Endothelial cell of umbilical vein (primary cell): ENCODE data around the gene GYG1. TPM values are rescaled to one million over a fixed set of nuclear protein-coding genes. Genes with fewer than 3 reads are reported as not detected.
A peak's percentile ranks its signal among the peaks of the same experiment; 100 is the strongest.

Experiments
- Bru-seq: library from RNA; stranded (reverse); fragments of 400-500 nt; gene quantifications from one replicate; lab custom pipeline; 2021; lab: Mats Ljungman, UMichigan
- BruChase-seq, 2 experiments: library from RNA; stranded (reverse); fragments of 400-500 nt; gene quantifications; one replicate each; lab custom pipeline; 2021; lab: Mats Ljungman, UMichigan
- BruUV-seq: library from RNA; stranded (reverse); fragments of 400-500 nt; replicated peaks from 2 replicates; lab custom pipeline; 2021; lab: Mats Ljungman, UMichigan
- CTCF ChIA-PET: fragments of 300-600, 350-600 bp; sonication (Branson Sonifier 250); formaldehyde crosslinking; loops from one replicate; lab custom pipeline; 2021; ENCODE audit warnings: antibody characterized with exemption, inconsistent platforms; lab: Charles Lee
- POLR2A ChIA-PET: fragments of 300-600, 350-600 bp; sonication (Branson Sonifier 250); formaldehyde crosslinking; loops from one replicate; lab custom pipeline; 2021; ENCODE audit warnings: antibody characterized with exemption, inconsistent platforms; lab: Charles Lee
- DNase-seq: peaks from one replicate; pipeline ENCODE4 v3.0.0-alpha.2; 2011; ENCODE audit warnings: low read depth, low spot score
- FAIRE-seq: peaks from 2 replicates; lab custom pipeline; 2011; peaks lifted over from hg19 to GRCh38; lab: Jason Lieb, UNC
- H2AFZ ChIP-seq: 2 replicates; pipeline ENCODE4 v1.6.0; 2012; ENCODE audit warnings: low read depth, low read length, control low read depth, inconsistent platforms
- H3K27ac ChIP-seq: 2 replicates; pipeline ENCODE4 v1.5.1; 2011; ENCODE audit warnings: low read depth, mild to moderate bottlenecking, control low read depth, low read length, moderate library complexity; ENCODE audit not compliant: insufficient read depth
- H3K27me3 ChIP-seq, 2 experiments: 2 replicates each; pipeline versions ENCODE4 v1.6.0 to v1.6.1; 2011; ENCODE audit warnings: low read length in 2 of 2, mixed read lengths in 1 of 2; ENCODE audit not compliant: control insufficient read depth in 2 of 2, insufficient read depth in 2 of 2
- H3K36me3 ChIP-seq, 2 experiments: 2 replicates in 1 of 2; 3 replicates in 1 of 2; pipeline ENCODE4 v1.5.1; 2011; ENCODE audit warnings: low read length in 2 of 2, mild to moderate bottlenecking in 1 of 2, moderate library complexity in 1 of 2; ENCODE audit not compliant: control insufficient read depth in 2 of 2, insufficient read depth in 2 of 2; ENCODE audit errors: extremely low read depth in 1 of 2
- H3K4me1 ChIP-seq: 3 replicates; pipeline ENCODE4 v1.5.1; 2011; ENCODE audit warnings: mild to moderate bottlenecking, low read length; ENCODE audit not compliant: control insufficient read depth, insufficient read depth; ENCODE audit errors: extremely low read depth
- H3K4me2 ChIP-seq: 2 replicates; pipeline ENCODE4 v1.6.1; 2011; ENCODE audit warnings: low read length, control low read depth, mixed read lengths; ENCODE audit not compliant: insufficient read depth
- H3K4me3 ChIP-seq, 3 experiments: fragments of 200-600 bp in 1 of 3; sonication (generic), shearing (Covaris generic) in 1 of 3; replicated peaks in 1 of 3; 2 replicates each; pipeline ENCODE4 v1.5.1; 2011 to 2016; ENCODE audit warnings: control low read depth in 3 of 3, low read length in 3 of 3, mild to moderate bottlenecking in 2 of 3, inconsistent platforms in 1 of 3, low read depth in 1 of 3, moderate library complexity in 1 of 3; ENCODE audit not compliant: insufficient read depth in 1 of 3
- H3K79me2 ChIP-seq: 2 replicates; pipeline ENCODE4 v1.6.0; 2012; ENCODE audit warnings: low read length, inconsistent platforms; ENCODE audit not compliant: control insufficient read depth, insufficient read depth
- H3K9ac ChIP-seq: replicated peaks from 2 replicates; pipeline ENCODE3; 2011; ENCODE audit warnings: low read length, control low read depth; ENCODE audit not compliant: insufficient read depth; ENCODE audit errors: extremely low read depth
- H3K9me1 ChIP-seq: replicated peaks from 3 replicates; pipeline ENCODE4 v1.6.0; 2011; ENCODE audit warnings: mild to moderate bottlenecking, low read length; ENCODE audit not compliant: control insufficient read depth, insufficient read depth; ENCODE audit errors: extremely low read depth
- H3K9me3 ChIP-seq: replicated peaks from 2 replicates; pipeline ENCODE4 v1.5.1; 2012; ENCODE audit warnings: low read length, inconsistent platforms; ENCODE audit not compliant: control insufficient read depth, insufficient read depth
- H4K20me1 ChIP-seq: replicated peaks from 2 replicates; pipeline ENCODE3; 2011; ENCODE audit warnings: mild to moderate bottlenecking, low read length; ENCODE audit not compliant: control insufficient read depth, insufficient read depth; ENCODE audit errors: extremely low read depth
- FOS ChIP-seq: IDR thresholded peaks from 2 replicates; pipeline ENCODE4 v1.6.1; 2011; ENCODE audit warnings: mild to moderate bottlenecking, low read length, moderate library complexity, borderline replicate concordance; ENCODE audit not compliant: insufficient read depth
- MYC ChIP-seq: IDR thresholded peaks from one replicate; pipeline ENCODE4 v1.6.1; 2011; ENCODE audit warnings: mild to moderate bottlenecking, low read depth, low read length
- POLR2A ChIP-seq: IDR thresholded peaks from 2 replicates; pipeline ENCODE4 v1.6.1; 2012; ENCODE audit warnings: low read depth, mild to moderate bottlenecking, control low read depth, low read length
- POLR2AphosphoS5 ChIP-seq: IDR thresholded peaks from 2 replicates; pipeline ENCODE4 v1.6.1; 2012; ENCODE audit warnings: low read depth, mild to moderate bottlenecking, control low read depth, low read length, moderate library complexity; ENCODE audit not compliant: insufficient read depth
- dilution Hi-C: fragments of 300-500 bp; cut with MboI; formaldehyde crosslinking; loops from one replicate; pipeline ENCODE4 v1.15.0; 2019; ENCODE audit warnings: low sequenced_read_pairs; ENCODE audit not compliant: extremely low pct_ligation_motif_present
- intact Hi-C: fragments of 100-400 bp; cut with micrococcal nuclease; formaldehyde crosslinking; loops from one replicate; pipeline ENCODE4 v1.10.0; 2022
- long read RNA-seq: library from polyadenylated mRNA; stranded (forward); transcript quantifications from one replicate; pipeline ENCODE4 v2.0.0, GENCODE V29; 2021
- polyA minus RNA-seq, 3 experiments: library from RNA; depleted of rRNA, polyadenylated mRNA; stranded (reverse); fragments of >200 nt; gene quantifications; 1 replicate in 1 of 3; 2 replicates in 2 of 3; pipeline ENCODE4 v1.2.3, GENCODE V29; 2011
- polyA plus RNA-seq, 4 experiments: library from polyadenylated mRNA; depleted of rRNA in 3 of 4; stranded (reverse) in 3 of 4; unstranded in 1 of 4; fragments of >200 nt; gene quantifications; 2 replicates each; pipeline versions ENCODE4 v1.2.1 to v1.2.3, GENCODE V29; 2011 to 2012; ENCODE audit warnings: missing spikeins in 1 of 4
- total RNA-seq: library from RNA; stranded (reverse); gene quantifications from 2 replicates; pipeline ENCODE4 v1.2.3, GENCODE V29; 2021
- TF ChIP-seq, protein P1 (sequence below): IDR thresholded peaks from 2 replicates; pipeline ENCODE4 v1.6.1; 2011; ENCODE audit not compliant: insufficient read depth, insufficient read length
- TF ChIP-seq, protein P2 (sequence below), 2 donors: IDR thresholded peaks; 1 replicate in 1 of 2; 2 replicates in 1 of 2; pipeline ENCODE4 v1.5.1; 2011; ENCODE audit warnings: low read length in 2 of 2, mild to moderate bottlenecking in 2 of 2, moderate library complexity in 2 of 2, control low read depth in 1 of 2, inconsistent platforms in 1 of 2, low read depth in 1 of 2; ENCODE audit not compliant: insufficient read depth in 1 of 2; ENCODE audit errors: extremely low read depth in 1 of 2

Gene GYG1
- 46.8 and 58.5 TPM in 2 replicates for total RNA-seq
- 24.7 and 25.2 TPM in 2 replicates for polyA plus RNA-seq
- 35.9 and 39.5 TPM in 2 replicates for polyA plus RNA-seq (2011; cell fraction: cytosol; rRNA removed)
- polyA plus RNA-seq (2011; cell fraction: nucleus; rRNA removed), result 22.7 and 23.8 TPM in 2 replicates
- 61.6 and 75.7 TPM in 2 replicates for polyA plus RNA-seq (2012)
- 33.9 and 38.7 TPM in 2 replicates for polyA minus RNA-seq
- 22.1 TPM for polyA minus RNA-seq (2011; cell fraction: cytosol; rRNA and poly(A)+ RNA removed)
- 21.8 and 38.1 TPM in 2 replicates for polyA minus RNA-seq (2011; cell fraction: nucleus; rRNA and poly(A)+ RNA removed)
- Bru-seq, nascent RNA, result percentile 77 among the genes with signal in this experiment
- BruChase-seq, experiment 1, labeled RNA remaining after a 6-hour chase, result percentile 74 among the genes with signal in this experiment
- percentile 58 among the genes with signal in this experiment for BruChase-seq, experiment 2, labeled RNA remaining after a 2-hour chase
- long read RNA-seq, transcript GYG1-210 (6 exons, 1,563 nt), result minor isoform, 5 of 97 reads
- long read RNA-seq, transcript GYG1-201 (7 exons, 1,890 nt), result major isoform, 80 of 97 reads
- long read RNA-seq, partial matches to known transcripts, result 5 of 97 reads
- long read RNA-seq, other reads (novel, unspliced or antisense), result 6 of 97 reads

DNA sequence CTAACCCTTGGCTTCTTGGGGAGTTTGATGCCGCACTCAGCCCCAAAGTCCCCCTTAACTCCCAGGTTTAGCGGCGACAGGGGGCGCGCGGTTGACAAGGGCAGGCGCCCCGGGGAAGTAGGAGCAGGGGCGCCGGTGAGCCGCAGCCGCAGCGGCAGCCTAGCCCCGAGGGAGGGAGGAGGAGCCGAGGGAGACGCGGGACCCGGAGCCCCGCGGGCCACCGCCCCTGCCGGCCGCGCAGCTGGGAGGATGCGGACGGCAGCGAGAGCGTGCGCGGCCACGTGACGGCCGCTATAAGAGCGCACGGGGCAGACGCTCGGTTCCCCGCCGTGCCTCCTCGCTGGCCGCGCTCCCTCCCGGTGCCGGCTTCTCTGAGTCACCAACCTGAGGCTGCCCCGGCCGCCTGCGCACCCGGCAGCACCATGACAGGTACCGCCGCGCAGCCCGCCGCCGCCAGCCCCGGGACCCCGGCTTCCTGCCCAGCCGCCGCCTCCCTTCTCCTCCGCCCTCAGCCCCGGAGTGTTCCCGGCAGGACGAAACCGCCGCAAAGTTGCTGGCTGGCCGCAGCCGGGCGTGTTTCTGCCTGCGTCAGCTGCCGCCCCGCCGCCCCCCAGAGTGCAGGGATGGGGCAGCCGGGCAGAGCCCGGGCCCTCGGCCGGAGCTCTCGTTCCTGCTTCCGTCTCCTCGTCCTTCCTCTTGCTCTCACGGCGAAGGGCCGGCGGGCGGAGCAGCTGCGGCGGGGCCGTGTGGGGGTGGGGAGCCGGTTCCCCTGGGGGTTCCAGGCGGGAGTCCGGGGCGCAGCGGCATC is at the start of gene GYG1:
TSS of gene GYG1 (plus strand) at position 322 of the 808 bp plus-strand sequence. CDS start at position 423, 101 bp downstream.
- H3K36me3 ChIP-seq, result peaks cover under 1 to 6% of the 10 kb centered on the region in 2 experiments
- H3K27me3 ChIP-seq, result no peaks in the 10 kb centered on the region
- TF ChIP-seq, protein P1, sequence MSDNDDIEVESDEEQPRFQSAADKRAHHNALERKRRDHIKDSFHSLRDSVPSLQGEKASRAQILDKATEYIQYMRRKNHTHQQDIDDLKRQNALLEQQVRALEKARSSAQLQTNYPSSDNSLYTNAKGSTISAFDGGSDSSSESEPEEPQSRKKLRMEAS, result peak; percentile 90
- TF ChIP-seq, protein P2, sequence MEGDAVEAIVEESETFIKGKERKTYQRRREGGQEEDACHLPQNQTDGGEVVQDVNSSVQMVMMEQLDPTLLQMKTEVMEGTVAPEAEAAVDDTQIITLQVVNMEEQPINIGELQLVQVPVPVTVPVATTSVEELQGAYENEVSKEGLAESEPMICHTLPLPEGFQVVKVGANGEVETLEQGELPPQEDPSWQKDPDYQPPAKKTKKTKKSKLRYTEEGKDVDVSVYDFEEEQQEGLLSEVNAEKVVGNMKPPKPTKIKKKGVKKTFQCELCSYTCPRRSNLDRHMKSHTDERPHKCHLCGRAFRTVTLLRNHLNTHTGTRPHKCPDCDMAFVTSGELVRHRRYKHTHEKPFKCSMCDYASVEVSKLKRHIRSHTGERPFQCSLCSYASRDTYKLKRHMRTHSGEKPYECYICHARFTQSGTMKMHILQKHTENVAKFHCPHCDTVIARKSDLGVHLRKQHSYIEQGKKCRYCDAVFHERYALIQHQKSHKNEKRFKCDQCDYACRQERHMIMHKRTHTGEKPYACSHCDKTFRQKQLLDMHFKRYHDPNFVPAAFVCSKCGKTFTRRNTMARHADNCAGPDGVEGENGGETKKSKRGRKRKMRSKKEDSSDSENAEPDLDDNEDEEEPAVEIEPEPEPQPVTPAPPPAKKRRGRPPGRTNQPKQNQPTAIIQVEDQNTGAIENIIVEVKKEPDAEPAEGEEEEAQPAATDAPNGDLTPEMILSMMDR (IDR thresholded peaks at IDR 0.05; ENCODE audit: extremely low read depth in 1 of 2, insufficient read depth in 1 of 2, low read depth in 1 of 2, low read length in 2 of 2), result peak; percentile 8 to 10
- TF ChIP-seq FOS (peak; percentile 59), POLR2A (peak; percentile 95), MYC (no peak), POLR2AphosphoS5 (peak; percentile 98)
- dilution Hi-C loops (no loop called here), intact Hi-C loops (loop anchor here (2.0 kb wide), 2 partner anchors 29 to 95 kb away; partner anchors contain the start of gene HLTF)
- H3K9me3 ChIP-seq, result no peaks in the 10 kb centered on the region
- peak within 1 kb of the TSS; percentile 61 to 88 (median 66) for H3K4me3 ChIP-seq
- H4K20me1 ChIP-seq, result no peaks in the 10 kb centered on the region
- H3K4me2 ChIP-seq, result peak within 1 kb of the TSS; percentile 88
- no peaks in the 10 kb centered on the region for H3K9me1 ChIP-seq
- CTCF ChIA-PET, result interaction anchor here (1.1 to 2.0 kb wide), 7 partner anchors 9 to 51 kb away, joined by 3 to 11 read pairs (median 3); no protein-coding TSS in a partner anchor
- H3K9ac ChIP-seq, result peak within 1 kb of the TSS; percentile 83
- H3K4me1 ChIP-seq, result peaks cover 9% of the 10 kb centered on the region
- peaks cover 12% of the 10 kb centered on the region for H3K79me2 ChIP-seq
- peak within 1 kb of the TSS; percentile 99 for H2AFZ ChIP-seq
- no TSS peak for BruUV-seq
- FAIRE-seq (peak; percentile 83), DNase-seq (peak; percentile 85)
- POLR2A ChIA-PET, result interaction anchor here (0.7 to 1.5 kb wide), 2 partner anchors 11 to 36 kb away, joined by 3 to 4 read pairs; no protein-coding TSS in a partner anchor
- peak within 1 kb of the TSS; percentile 30 for H3K27ac ChIP-seq
